Subcutaneous adipose tissue (tissue), 4 donors: ENCODE data around the gene TOR2A. TPM values are rescaled to one million over a fixed set of nuclear protein-coding genes. Genes with fewer than 3 reads are reported as not detected.

Source experiments
- total RNA-seq, 4 donors: library from RNA; depleted of rRNA; stranded (reverse); fragments of >200 nt; gene quantifications; one replicate each; pipeline ENCODE4 v1.1.0, GENCODE V29; 2016
- TF ChIP-seq, protein P1 (sequence below): fragments of 450-650 bp; IDR thresholded peaks from one replicate; pipeline ENCODE4 v1.5.1; 2016; ENCODE audit warnings: low read depth, mild to moderate bottlenecking, control low read depth, antibody characterized with exemption, moderate library complexity

Gene TOR2A
- total RNA-seq, 4 donors from 2014 or later: 4.1 to 14.3 (median 8.8) TPM

DNA sequence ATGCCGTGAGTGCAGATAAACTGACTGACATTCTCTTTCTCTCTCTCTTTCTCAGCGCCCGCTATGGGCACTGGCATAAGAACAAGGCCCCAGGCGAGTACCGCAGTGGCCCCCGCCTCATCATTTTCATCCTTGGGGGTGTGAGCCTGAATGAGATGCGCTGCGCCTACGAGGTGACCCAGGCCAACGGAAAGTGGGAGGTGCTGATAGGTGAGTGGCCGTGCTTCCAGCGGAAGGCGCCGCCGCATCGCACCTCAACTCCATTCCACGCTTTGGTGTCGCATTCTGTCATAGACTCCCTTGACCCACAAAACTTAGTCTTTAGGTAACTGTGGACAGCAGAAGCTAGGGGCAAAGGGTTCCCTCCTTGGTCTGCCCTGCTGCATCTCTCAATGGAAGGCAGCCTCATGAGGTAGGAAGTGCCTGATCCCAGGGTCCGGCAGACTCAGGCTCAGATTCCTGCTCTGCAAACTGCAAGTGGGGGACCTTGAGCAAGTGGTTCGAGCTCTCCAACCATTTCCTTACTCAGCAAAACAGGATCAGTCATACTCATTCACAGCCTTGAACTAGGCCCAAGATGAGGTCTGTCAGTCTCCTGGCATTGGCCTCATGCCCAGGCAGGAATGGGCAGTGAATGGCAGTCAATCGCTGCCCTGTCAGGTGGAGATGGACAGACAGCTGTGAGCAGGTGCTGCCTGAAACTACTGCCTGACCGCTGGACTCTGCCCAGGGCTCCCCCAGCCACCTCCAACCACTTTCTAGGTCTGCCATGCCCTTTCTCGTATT, 52.5 kb downstream of the TOR2A start:
- TF ChIP-seq, protein P1, sequence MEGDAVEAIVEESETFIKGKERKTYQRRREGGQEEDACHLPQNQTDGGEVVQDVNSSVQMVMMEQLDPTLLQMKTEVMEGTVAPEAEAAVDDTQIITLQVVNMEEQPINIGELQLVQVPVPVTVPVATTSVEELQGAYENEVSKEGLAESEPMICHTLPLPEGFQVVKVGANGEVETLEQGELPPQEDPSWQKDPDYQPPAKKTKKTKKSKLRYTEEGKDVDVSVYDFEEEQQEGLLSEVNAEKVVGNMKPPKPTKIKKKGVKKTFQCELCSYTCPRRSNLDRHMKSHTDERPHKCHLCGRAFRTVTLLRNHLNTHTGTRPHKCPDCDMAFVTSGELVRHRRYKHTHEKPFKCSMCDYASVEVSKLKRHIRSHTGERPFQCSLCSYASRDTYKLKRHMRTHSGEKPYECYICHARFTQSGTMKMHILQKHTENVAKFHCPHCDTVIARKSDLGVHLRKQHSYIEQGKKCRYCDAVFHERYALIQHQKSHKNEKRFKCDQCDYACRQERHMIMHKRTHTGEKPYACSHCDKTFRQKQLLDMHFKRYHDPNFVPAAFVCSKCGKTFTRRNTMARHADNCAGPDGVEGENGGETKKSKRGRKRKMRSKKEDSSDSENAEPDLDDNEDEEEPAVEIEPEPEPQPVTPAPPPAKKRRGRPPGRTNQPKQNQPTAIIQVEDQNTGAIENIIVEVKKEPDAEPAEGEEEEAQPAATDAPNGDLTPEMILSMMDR: no peak

Other genes starting within 250 kb of the TOR2A start
- gene STXBP1, start 123.0 kb downstream of the TOR2A start, total RNA-seq: 100 to 1,000 TPM in 1 of 4 donors, 10 to 100 TPM in 3; 23.2 to 116 (median 69.3) TPM
- gene CFAP157, start 28.3 kb downstream of the TOR2A start, total RNA-seq: not detected
- 10 to 100 TPM in 3 of 4 donors, 1 to 10 TPM in 1; 9.9 to 32.8 (median 17.2) TPM for gene PTRH1, start 19.6 kb downstream of the TOR2A start, total RNA-seq
- under 1 TPM in 1 of 4 donors, not detected in 3; 0.16 TPM for gene TTC16, start 19.2 kb downstream of the TOR2A start, total RNA-seq
- gene SH2D3C, start 43.4 kb upstream of the TOR2A start, total RNA-seq: 10 to 100 TPM in 1 of 4 donors, 1 to 10 TPM in 3; 6.8 to 23.0 (median 8.4) TPM
- gene CDK9, start 50.7 kb upstream of the TOR2A start, total RNA-seq: 10 to 100 TPM; 44.0 to 91.4 (median 56.2) TPM
- 100 to 1,000 TPM in 1 of 4 donors, 10 to 100 TPM in 3; 42.0 to 230 (median 75.4) TPM for gene FPGS, start 67.6 kb upstream of the TOR2A start, total RNA-seq
- gene ENG, start 119.4 kb upstream of the TOR2A start, total RNA-seq: 100 to 1,000 TPM in 1 of 4 donors, 10 to 100 TPM in 3; 37.9 to 153 (median 50.8) TPM
- gene AK1, start 142.4 kb upstream of the TOR2A start, total RNA-seq: 10 to 100 TPM; 14.2 to 35.6 (median 19.1) TPM
- gene ST6GALNAC6, start 164.3 kb upstream of the TOR2A start, total RNA-seq: 100 to 1,000 TPM; 101 to 287 (median 176) TPM
- gene ST6GALNAC4, start 181.7 kb upstream of the TOR2A start, total RNA-seq: 10 to 100 TPM in 3 of 4 donors, 1 to 10 TPM in 1; 9.6 to 39.1 (median 21.4) TPM
- gene PIP5KL1, start 195.5 kb upstream of the TOR2A start, total RNA-seq: 1 to 10 TPM in 2 of 4 donors, under 1 TPM in 1, not detected in 1; 0.44 to 2.3 (median 1.0) TPM
- gene DPM2, start 202.6 kb upstream of the TOR2A start, total RNA-seq: 10 to 100 TPM in 2 of 4 donors, 1 to 10 TPM in 2; 7.5 to 14.2 (median 9.6) TPM
- gene EEIG1, start 245.7 kb upstream of the TOR2A start, total RNA-seq: 10 to 100 TPM in 1 of 4 donors, 1 to 10 TPM in 3; 4.8 to 21.2 (median 8.1) TPM